Stimulated activated CD8-positive, alpha-beta memory T cell treated with anti-CD3 and anti-CD28 coated beads, Interleukin-15, amount 100 ng/mL, for 1 hour (primary cell): Measurements from ENCODE around the gene APEX2.
"Not testable (repeated sequence)": the region's sequence is repeated elsewhere in the genome, so short reads cannot be mapped to it uniquely, and the experiment has no call there.

Experiments used
- DNase-seq: peaks from one replicate; pipeline ENCODE4 v3.0.0-alpha.2; 2020; ENCODE audit warnings: low read depth

APEX2 gene

GRCh38 chrX:55011294-55011693 lies 11.1 kb downstream of the APEX2 start:
- DNase-seq = no peak

DNA sequence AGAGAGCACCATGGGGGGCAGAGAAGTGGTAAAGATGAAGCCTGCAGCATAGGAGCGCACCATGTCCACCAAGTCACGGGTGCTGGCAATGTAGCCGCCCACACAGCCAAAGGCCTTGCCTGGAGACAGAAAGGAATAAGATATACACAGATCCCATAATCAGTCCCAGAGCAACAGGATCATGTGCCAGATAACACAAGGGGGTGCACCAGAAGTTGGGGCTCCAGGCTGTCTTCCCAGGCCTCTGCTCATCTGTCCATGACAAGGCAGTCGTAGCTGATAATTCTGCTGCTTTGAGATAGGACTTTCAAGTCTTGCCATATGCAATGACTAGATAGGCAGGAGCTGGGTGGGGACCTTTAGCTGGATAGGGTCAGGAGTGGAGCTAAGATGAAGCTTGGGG lies 14.7 kb downstream of the APEX2 start:
- DNase-seq = no peak

DNA sequence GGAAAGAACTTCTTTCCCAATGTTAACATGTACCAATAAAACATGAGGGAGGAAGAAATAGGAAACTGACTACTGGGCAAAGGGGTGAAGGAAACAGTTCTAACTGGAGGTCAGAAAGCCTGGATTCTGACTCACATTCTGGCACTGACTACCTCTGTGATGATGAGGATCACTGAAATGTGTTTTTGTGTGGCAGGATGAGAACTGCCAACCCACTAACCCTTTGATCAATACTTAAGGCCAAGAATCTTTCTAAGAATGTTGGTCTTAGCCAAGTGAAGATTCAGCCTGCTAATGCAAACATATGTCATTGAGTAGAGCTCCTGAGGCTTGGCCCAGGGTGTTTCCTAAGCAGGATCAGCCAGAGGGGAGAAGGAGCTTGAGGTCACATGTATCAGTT lies 26.0 kb downstream of the APEX2 start:
- no peak for DNase-seq

DNA sequence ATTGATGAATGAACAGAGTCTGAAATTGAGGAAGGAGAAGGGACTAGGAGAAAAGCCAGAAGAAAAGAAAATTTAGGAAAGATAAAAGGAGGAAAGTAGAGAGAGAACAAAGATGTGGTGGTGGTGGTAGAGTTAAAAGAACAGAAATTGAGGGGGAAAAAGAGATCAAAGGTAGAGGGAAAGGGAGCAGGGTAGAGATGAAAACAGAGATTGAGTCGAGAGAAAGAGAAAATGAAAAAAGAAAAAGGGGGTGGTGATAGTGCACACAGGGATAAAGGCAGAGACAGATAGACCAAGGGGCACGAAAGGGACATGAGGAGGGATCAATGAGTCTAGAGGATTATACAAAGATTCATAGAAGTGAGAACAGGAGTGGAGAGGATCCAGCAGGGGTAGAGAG lies 26.7 kb downstream of the APEX2 start:
- DNase-seq = no peak

- DNase-seq = no peak
Measured at GRCh38 chrX:55028040-55028439, 27.9 kb downstream of the APEX2 start.

GRCh38 chrX:55028611-55029010 lies 28.4 kb downstream of the APEX2 start:
- no peak for DNase-seq

- no peak for DNase-seq
Measured at GRCh38 chrX:55029291-55029690, 29.1 kb downstream of the APEX2 start.

GRCh38 chrX:55030271-55031205 lies 30.4 kb downstream of the APEX2 start, which contains the start of gene ALAS2:
Gene ALAS2, minus strand, starts transcription at chrX:55030977. Its CDS starts 4,977 bp downstream, at chrX:55026000.
- DNase-seq = no peak

GRCh38 chrX:55033429-55033828 lies 33.3 kb downstream of the APEX2 start:
- DNase-seq = no peak

GRCh38 chrX:55039471-55039870 lies 39.3 kb downstream of the APEX2 start:
- no peak for DNase-seq

- no peak for DNase-seq
Measured at GRCh38 chrX:55041514-55041913, 41.4 kb downstream of the APEX2 start.

GRCh38 chrX:55050599-55050998 lies 50.4 kb downstream of the APEX2 start:
- not testable (repeated sequence) for DNase-seq

DNA sequence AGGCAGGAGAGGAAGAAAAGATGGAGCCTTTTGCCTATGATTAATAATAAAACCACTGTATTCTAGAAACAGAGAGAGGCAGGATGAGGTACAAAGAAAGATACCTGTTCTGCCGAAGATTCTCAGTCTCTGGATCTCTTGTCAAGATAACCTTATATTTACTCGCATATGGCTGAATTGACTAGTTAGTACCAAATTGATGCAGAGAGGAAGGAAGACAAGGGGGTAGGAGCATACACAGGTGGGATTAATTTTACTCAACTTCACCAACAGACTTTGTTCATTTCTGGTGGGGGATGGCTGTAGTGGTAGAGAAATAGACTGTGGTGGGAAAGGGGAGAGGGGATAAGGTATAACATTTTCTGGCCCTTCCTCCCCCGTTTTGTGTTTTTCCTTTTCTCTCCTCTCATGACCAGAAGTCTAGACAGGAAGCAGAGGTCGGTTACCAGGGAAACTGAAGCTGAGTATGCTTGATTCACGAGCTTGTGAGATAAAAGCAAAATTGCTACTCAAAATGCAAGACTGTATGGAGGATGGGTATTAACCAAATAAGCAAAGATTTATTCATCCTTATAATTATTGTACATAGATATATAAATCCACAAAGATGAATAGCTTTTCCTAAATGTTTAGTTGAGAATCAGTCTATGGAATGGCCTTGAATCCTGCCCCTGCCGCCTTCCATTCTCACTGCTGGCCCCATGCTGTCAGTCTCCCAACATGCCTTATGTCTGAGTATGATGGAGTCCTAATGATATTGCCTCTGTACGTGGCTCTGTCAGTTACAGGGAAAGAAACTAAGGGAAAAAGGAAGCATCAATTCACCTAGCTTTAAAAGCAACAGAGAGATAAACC lies 56.9 kb downstream of the APEX2 start:
- no peak for DNase-seq

- no peak for DNase-seq
Measured at GRCh38 chrX:55057675-55058249, 57.6 kb downstream of the APEX2 start.
